A673 (cell line): ENCODE results near the gene ANAPC5. TPM values are rescaled to one million over a fixed set of nuclear protein-coding genes. Genes with fewer than 3 reads are reported as not detected.

Experiments
- BruUV-seq: library from RNA; stranded (reverse); fragments of 400-500 nt; replicated peaks from 2 replicates; lab custom pipeline; 2021; lab: Mats Ljungman, UMichigan
- CTCF ChIA-PET: fragments of 300-600 bp; sonication (Branson Sonifier 250); formaldehyde crosslinking; loops from one replicate; lab custom pipeline; 2022; ENCODE audit warnings: antibody characterized with exemption; lab: Charles Lee
- POLR2A ChIA-PET: fragments of 300-600 bp; sonication (Branson Sonifier 250); formaldehyde crosslinking; loops from one replicate; lab custom pipeline; 2022; ENCODE audit warnings: antibody characterized with exemption; ENCODE audit not compliant: low non-redundant PET; lab: Charles Lee
- DNase-seq: peaks from one replicate; pipeline ENCODE4 v3.0.0-alpha.2; 2015; ENCODE audit warnings: low spot score
- H3K27ac ChIP-seq: fragments of 200-600 bp; sonication (generic); 2 replicates; pipeline ENCODE4 v1.5.1; 2016; ENCODE audit warnings: mixed run types, low read depth, mild to moderate bottlenecking, mixed read lengths, antibody characterized with exemption, low read length; ENCODE audit not compliant: poor library complexity, severe bottlenecking
- H3K27me3 ChIP-seq: fragments of 200-600 bp; sonication (generic); replicated peaks from 2 replicates; pipeline ENCODE4 v1.6.1; 2017; ENCODE audit warnings: mixed run types, low read depth, mild to moderate bottlenecking, mixed read lengths, antibody characterized with exemption, low read length; ENCODE audit not compliant: insufficient read depth, poor library complexity
- H3K36me3 ChIP-seq: fragments of 200-600 bp; sonication (generic); 2 replicates; pipeline ENCODE4 v1.6.1; 2016; ENCODE audit warnings: mixed run types, mild to moderate bottlenecking, mixed read lengths, antibody characterized with exemption, low read length; ENCODE audit not compliant: insufficient read depth, poor library complexity, severe bottlenecking
- H3K4me1 ChIP-seq: fragments of 200-600 bp; sonication (generic); 2 replicates; pipeline ENCODE4 v1.6.1; 2017; ENCODE audit warnings: mixed run types, mild to moderate bottlenecking, mixed read lengths, antibody characterized with exemption, low read length; ENCODE audit not compliant: insufficient read depth, poor library complexity, severe bottlenecking
- H3K4me3 ChIP-seq: fragments of 200-600 bp; sonication (generic); 2 replicates; pipeline ENCODE4 v1.5.1; 2016; ENCODE audit warnings: low read depth, mixed run types, mild to moderate bottlenecking, mixed read lengths, low read length; ENCODE audit not compliant: poor library complexity, severe bottlenecking
- H3K9me3 ChIP-seq: fragments of 200-600 bp; sonication (generic); 2 replicates; pipeline ENCODE4 v1.6.1; 2016; ENCODE audit warnings: mixed run types, low read depth, mild to moderate bottlenecking, mixed read lengths, antibody characterized with exemption, low read length; ENCODE audit not compliant: poor library complexity, severe bottlenecking
- CTCF ChIP-seq: fragments of 300-800, 200-600 bp; sonication (generic); conservative IDR thresholded peaks from 2 replicates; pipeline ENCODE4 v1.5.1; 2017; ENCODE audit warnings: low read depth, mild to moderate bottlenecking, antibody characterized with exemption, low read length, moderate library complexity, mixed read lengths
- EZH2 ChIP-seq: fragments of 200-600 bp; sonication (generic); IDR thresholded peaks from 2 replicates; pipeline ENCODE4 v1.6.1; 2017; ENCODE audit warnings: borderline replicate concordance, low read depth, mild to moderate bottlenecking, mixed read lengths, antibody characterized with exemption, low read length; ENCODE audit not compliant: poor library complexity, severe bottlenecking
- intact Hi-C: fragments of 100-400 bp; cut with micrococcal nuclease; formaldehyde crosslinking; loops from one replicate; pipeline ENCODE4 v1.10.0; 2022; ENCODE audit not compliant: unreplicated experiment
- total RNA-seq: library from RNA; stranded (reverse); gene quantifications from 2 replicates; pipeline ENCODE4 v1.2.3, GENCODE V29; 2021

Gene ANAPC5
- total RNA-seq, 1 experiment from 2014 or later, result 142 TPM

- peak; percentile 63 for DNase-seq
- intact Hi-C loops, result no loop called here
- Histone ChIP-seq H3K27me3 (no peaks in the 10 kb centered on the region), H3K36me3 (peaks cover under 1% of the 10 kb centered on the region), H3K4me3 (peak overlapping the region; percentile 100), H3K27ac (peak overlapping the region; percentile 81), H3K4me1 (peaks cover 19% of the 10 kb centered on the region), H3K9me3 (no peaks in the 10 kb centered on the region)
- BruUV-seq, result no TSS peak
- ChIA-PET CTCF (interaction anchor here (0.5 to 0.6 kb wide), 2 partner anchors 38 to 255 kb away, joined by 4 to 5 read pairs; no protein-coding TSS in a partner anchor), POLR2A (interaction anchor here (0.6 to 0.9 kb wide), 2 partner anchors 55 to 186 kb away, joined by 3 to 5 read pairs; no protein-coding TSS in a partner anchor)
- no peak for TF ChIP-seq CTCF
- TF ChIP-seq EZH2, result no peak
Measured at GRCh38 chr12:121297435-121297991, 54.7 kb downstream of the ANAPC5 start.

- POLR2A ChIA-PET, result interaction anchor here (0.6 to 0.9 kb wide), 2 partner anchors 56 to 186 kb away, joined by 3 to 5 read pairs; no protein-coding TSS in a partner anchor
- CTCF ChIA-PET, result interaction anchor here (0.6 kb wide), 1 partner anchor 38 kb away, joined by 4 read pairs; no protein-coding TSS in a partner anchor
- intact Hi-C loops, result no loop called here
- no peaks in the 10 kb centered on the region for H3K9me3 ChIP-seq
- H3K4me3 ChIP-seq, result peak within 1 kb of the TSS; percentile 100
- TF ChIP-seq EZH2 (no peak), CTCF (peak; percentile 26; the same call in 1 of the 2 replicates)
- peaks cover 19% of the 10 kb centered on the region for H3K4me1 ChIP-seq
- peak within 1 kb of the TSS; percentile 82 for H3K27ac ChIP-seq
- H3K36me3 ChIP-seq, result peaks cover 3% of the 10 kb centered on the region
- H3K27me3 ChIP-seq, result no peaks in the 10 kb centered on the region
- no TSS peak for BruUV-seq
- DNase-seq, result peak; percentile 95
Measured at GRCh38 chr12:121296618-121297434, 55.4 kb downstream of the ANAPC5 start, which contains the start of gene CAMKK2. Gene CAMKK2 (minus strand): TSS chr12:121296709. CDS start chr12:121274526, 22,183 bp downstream.

- Histone ChIP-seq H3K27ac (peak overlapping the region; percentile 82), H3K4me1 (peaks cover 19% of the 10 kb centered on the region), H3K27me3 (no peaks in the 10 kb centered on the region), H3K36me3 (peaks cover 7% of the 10 kb centered on the region), H3K9me3 (no peaks in the 10 kb centered on the region), H3K4me3 (peak overlapping the region; percentile 100)
- peak; percentile 16 for DNase-seq
- TF ChIP-seq CTCF, result no peak
- no peak for TF ChIP-seq EZH2
- POLR2A ChIA-PET, result interaction anchor here (0.6 kb wide), 1 partner anchor 149 kb away, joined by 3 read pairs; no protein-coding TSS in a partner anchor
- CTCF ChIA-PET, result no interaction called here
- intact Hi-C loops, result no loop called here
- BruUV-seq, result no TSS peak
Measured at GRCh38 chr12:121295746-121296617, 56.2 kb downstream of the ANAPC5 start.
